ENCODE data around the gene GUCD1. TPM values are rescaled to one million over a fixed set of nuclear protein-coding genes. Genes with fewer than 3 reads are reported as not detected.

GUCD1 gene
- total RNA-seq, 1 donor, result 146 TPM

GRCh38 chr22:24499706-24500276 lies 55.1 kb downstream of the GUCD1 start:
- no peaks in the 10 kb centered on the region for H3K9me3 ChIP-seq (ENCODE audit: low read depth, low read length)
- no peaks in the 10 kb centered on the region for H4K20me1 ChIP-seq (ENCODE audit: insufficient read depth, low read length)
- H3K4me1 ChIP-seq (ENCODE audit: insufficient read depth, low read length), result no peaks in the 10 kb centered on the region
- no peak overlapping the region for H2AFZ ChIP-seq (ENCODE audit: low read length)
- DNase-seq (ENCODE audit: insufficient read length, low spot score, missing footprints), result no peak
- no peaks in the 10 kb centered on the region for H3K79me2 ChIP-seq (ENCODE audit: insufficient read depth, low read length)
- H3K4me3 ChIP-seq (ENCODE audit: insufficient read depth, low read length), result no peak overlapping the region
- H3K4me2 ChIP-seq (ENCODE audit: insufficient read depth, low read length), result no peak overlapping the region
- no peak for TF ChIP-seq CTCF (IDR thresholded peaks at IDR 0.05; ENCODE audit: extremely low read depth, low read depth, low read length)
- H3K27me3 ChIP-seq (ENCODE audit: insufficient read depth, low read length), result peaks cover 29% of the 10 kb centered on the region
- H3K27ac ChIP-seq (ENCODE audit: low read depth, low read length), result no peak overlapping the region
- no peaks in the 10 kb centered on the region for H3K36me3 ChIP-seq (ENCODE audit: insufficient read depth, low read length)

GRCh38 chr22:24498824-24499223 lies 56.1 kb downstream of the GUCD1 start:
- Histone ChIP-seq H3K27ac (ENCODE audit: low read depth, low read length) (no peak overlapping the region), H4K20me1 (ENCODE audit: insufficient read depth, low read length) (no peaks in the 10 kb centered on the region), H3K79me2 (ENCODE audit: insufficient read depth, low read length) (no peaks in the 10 kb centered on the region), H3K9me3 (ENCODE audit: low read depth, low read length) (no peaks in the 10 kb centered on the region), H3K27me3 (ENCODE audit: insufficient read depth, low read length) (peaks cover 38% of the 10 kb centered on the region), H3K4me1 (ENCODE audit: insufficient read depth, low read length) (no peaks in the 10 kb centered on the region), H3K36me3 (ENCODE audit: insufficient read depth, low read length) (no peaks in the 10 kb centered on the region), H2AFZ (ENCODE audit: low read length) (no peak overlapping the region), H3K4me2 (ENCODE audit: insufficient read depth, low read length) (no peak overlapping the region), H3K4me3 (ENCODE audit: insufficient read depth, low read length) (no peak overlapping the region)
- DNase-seq (ENCODE audit: insufficient read length, low spot score, missing footprints), result no peak
- TF ChIP-seq CTCF (IDR thresholded peaks at IDR 0.05; ENCODE audit: extremely low read depth, low read depth, low read length), result no peak

GRCh38 chr22:24497841-24498258 lies 57.1 kb downstream of the GUCD1 start:
- no peak overlapping the region for H3K4me2 ChIP-seq (ENCODE audit: insufficient read depth, low read length)
- H3K36me3 ChIP-seq (ENCODE audit: insufficient read depth, low read length), result no peaks in the 10 kb centered on the region
- no peaks in the 10 kb centered on the region for H3K9me3 ChIP-seq (ENCODE audit: low read depth, low read length)
- H3K27ac ChIP-seq (ENCODE audit: low read depth, low read length), result no peak overlapping the region
- H3K4me1 ChIP-seq (ENCODE audit: insufficient read depth, low read length), result no peaks in the 10 kb centered on the region
- TF ChIP-seq CTCF (IDR thresholded peaks at IDR 0.05; ENCODE audit: extremely low read depth, low read depth, low read length), result no peak
- H3K79me2 ChIP-seq (ENCODE audit: insufficient read depth, low read length), result no peaks in the 10 kb centered on the region
- H3K27me3 ChIP-seq (ENCODE audit: insufficient read depth, low read length), result peaks cover 44% of the 10 kb centered on the region
- H3K4me3 ChIP-seq (ENCODE audit: insufficient read depth, low read length), result no peak overlapping the region
- DNase-seq (ENCODE audit: insufficient read length, low spot score, missing footprints), result no peak
- H4K20me1 ChIP-seq (ENCODE audit: insufficient read depth, low read length), result no peaks in the 10 kb centered on the region
- no peak overlapping the region for H2AFZ ChIP-seq (ENCODE audit: low read length)

GRCh38 chr22:24496661-24497060 lies 58.3 kb downstream of the GUCD1 start:
- peaks cover 44% of the 10 kb centered on the region for H3K27me3 ChIP-seq (ENCODE audit: insufficient read depth, low read length)
- H3K4me3 ChIP-seq (ENCODE audit: insufficient read depth, low read length), result no peak overlapping the region
- no peaks in the 10 kb centered on the region for H4K20me1 ChIP-seq (ENCODE audit: insufficient read depth, low read length)
- H3K4me1 ChIP-seq (ENCODE audit: insufficient read depth, low read length), result no peaks in the 10 kb centered on the region
- no peak overlapping the region for H3K27ac ChIP-seq (ENCODE audit: low read depth, low read length)
- no peak for DNase-seq (ENCODE audit: insufficient read length, low spot score, missing footprints)
- TF ChIP-seq CTCF (IDR thresholded peaks at IDR 0.05; ENCODE audit: extremely low read depth, low read depth, low read length), result no peak
- no peak overlapping the region for H2AFZ ChIP-seq (ENCODE audit: low read length)
- H3K79me2 ChIP-seq (ENCODE audit: insufficient read depth, low read length), result no peaks in the 10 kb centered on the region
- H3K9me3 ChIP-seq (ENCODE audit: low read depth, low read length), result no peaks in the 10 kb centered on the region
- H3K4me2 ChIP-seq (ENCODE audit: insufficient read depth, low read length), result no peak overlapping the region
- no peaks in the 10 kb centered on the region for H3K36me3 ChIP-seq (ENCODE audit: insufficient read depth, low read length)

Data from osteoblast (primary cell).